Smooth muscle cell (in vitro differentiated cells): ENCODE measurements around the gene PRXL2B. TPM values are rescaled to one million over a fixed set of nuclear protein-coding genes. Genes with fewer than 3 reads are reported as not detected.

Experiments used
- DNase-seq: peaks from one replicate; lab custom pipeline; 2025; ENCODE audit not compliant: unreplicated experiment; lab: John Stamatoyannopoulos, UW
- H2AFZ ChIP-seq: fragments of 200-600 bp; sonication (generic); 2 replicates; pipeline ENCODE4 v1.6.0; 2016; ENCODE audit warnings: antibody characterized with exemption, low read depth, mild to moderate bottlenecking
- H3F3A ChIP-seq: fragments of 200-600 bp; sonication (generic); 2 replicates; pipeline ENCODE4 v1.6.0; 2017; ENCODE audit warnings: antibody characterized with exemption, low read depth
- H3K27ac ChIP-seq: fragments of 200-600 bp; sonication (generic); 2 replicates; pipeline ENCODE4 v1.5.1; 2016; ENCODE audit warnings: low read depth, mild to moderate bottlenecking
- H3K27me3 ChIP-seq: fragments of 200-600 bp; sonication (generic); 2 replicates; pipeline ENCODE4 v1.6.1; 2016; ENCODE audit warnings: low read depth, mild to moderate bottlenecking
- H3K36me3 ChIP-seq: fragments of 200-600 bp; sonication (generic); 2 replicates; pipeline ENCODE4 v1.5.1; 2016; ENCODE audit warnings: low read depth
- H3K4me1 ChIP-seq: fragments of 200-600 bp; sonication (generic); 2 replicates; pipeline ENCODE4 v1.5.1; 2016; ENCODE audit warnings: low read depth
- H3K4me2 ChIP-seq: fragments of 200-600 bp; sonication (generic); 2 replicates; pipeline ENCODE4 v1.6.0; 2016; ENCODE audit warnings: mild to moderate bottlenecking
- H3K4me3 ChIP-seq: fragments of 200-600 bp; sonication (generic); 2 replicates; pipeline ENCODE4 v1.5.1; 2016; ENCODE audit warnings: mild to moderate bottlenecking
- H3K79me2 ChIP-seq: fragments of 200-600 bp; sonication (generic); 2 replicates; pipeline ENCODE4 v1.6.0; 2016; ENCODE audit warnings: low read depth, mild to moderate bottlenecking
- H3K9ac ChIP-seq: fragments of 200-600 bp; sonication (generic); 2 replicates; pipeline ENCODE4 v1.6.0; 2016; ENCODE audit warnings: low read depth
- H3K9me3 ChIP-seq: fragments of 200-600 bp; sonication (generic); replicated peaks from 2 replicates; pipeline ENCODE4 v1.5.1; 2016; ENCODE audit warnings: low read depth
- H4K20me1 ChIP-seq: fragments of 200-600 bp; sonication (generic); 2 replicates; pipeline ENCODE4 v1.6.0; 2016; ENCODE audit warnings: low read depth
- CTCF ChIP-seq: fragments of 200-600 bp; sonication (generic); IDR thresholded peaks from 2 replicates; pipeline ENCODE4 v1.5.1; 2017; ENCODE audit warnings: borderline replicate concordance, mild to moderate bottlenecking, antibody characterized with exemption; ENCODE audit not compliant: insufficient read depth, poor library complexity, severe bottlenecking
- WGBS: methylation state at CpG from one replicate; pipeline ENCODE4 v1.1.7; 2016; ENCODE audit warnings: low lambda C conversion rate; 5-methylcytosine and 5-hydroxymethylcytosine counted together
- polyA plus RNA-seq: library from polyadenylated mRNA; unstranded; fragments of >200 nt; fragmentation: Nextera tagmentation; extraction: Ambion mirVana; gene quantifications from 2 replicates; pipeline ENCODE4 v1.2.1, GENCODE V29; 2016
- total RNA-seq: library from RNA; depleted of rRNA; stranded (reverse); fragments of >200 nt; gene quantifications from 2 replicates; pipeline ENCODE4 v1.2.3, GENCODE V29; 2014

The PRXL2B gene
- total and polyA plus RNA-seq, 2 experiments from 2014 or later = 18.4 to 27.4 TPM

- Histone ChIP-seq H3K27me3 (no peaks in the 10 kb centered on the region), H3K79me2 (no peaks in the 10 kb centered on the region), H3F3A (no peaks in the 10 kb centered on the region), H4K20me1 (no peaks in the 10 kb centered on the region), H2AFZ (no peak overlapping the region), H3K4me1 (peaks cover 8% of the 10 kb centered on the region), H3K4me2 (no peak overlapping the region), H3K36me3 (no peaks in the 10 kb centered on the region), H3K27ac (no peak overlapping the region), H3K9ac (no peak overlapping the region), H3K9me3 (no peaks in the 10 kb centered on the region), H3K4me3 (no peak overlapping the region)
- 89% methylated on average over 23 of the region's 24 CpGs for WGBS
- no peak for DNase-seq
- no peak for TF ChIP-seq CTCF
Observed at GRCh38 chr1:2556678-2557481, 29.7 kb upstream of the PRXL2B start.

GRCh38 chr1:2557482-2558400, 28.8 kb upstream of the PRXL2B start:
- H3K27ac ChIP-seq = no peak overlapping the region
- H3K4me2 ChIP-seq = no peak overlapping the region
- H3K27me3 ChIP-seq = no peaks in the 10 kb centered on the region
- peaks cover 8% of the 10 kb centered on the region for H3K4me1 ChIP-seq
- no peak overlapping the region for H3K4me3 ChIP-seq
- no peaks in the 10 kb centered on the region for H3K9me3 ChIP-seq
- no peak for DNase-seq
- no peaks in the 10 kb centered on the region for H3K79me2 ChIP-seq
- WGBS = 87% methylated on average over 30 of the region's 30 CpGs
- H3K36me3 ChIP-seq = no peaks in the 10 kb centered on the region
- no peak overlapping the region for H2AFZ ChIP-seq
- no peak overlapping the region for H3K9ac ChIP-seq
- TF ChIP-seq CTCF = no peak
- H3F3A ChIP-seq = no peaks in the 10 kb centered on the region
- no peaks in the 10 kb centered on the region for H4K20me1 ChIP-seq

- H3K9me3 ChIP-seq = no peaks in the 10 kb centered on the region
- H3K4me1 ChIP-seq = peaks cover 8% of the 10 kb centered on the region
- H3K79me2 ChIP-seq = no peaks in the 10 kb centered on the region
- no peaks in the 10 kb centered on the region for H3F3A ChIP-seq
- H3K9ac ChIP-seq = no peak overlapping the region
- no peak for TF ChIP-seq CTCF
- H3K36me3 ChIP-seq = no peaks in the 10 kb centered on the region
- H3K4me3 ChIP-seq = no peak overlapping the region
- WGBS = 87% methylated on average over 12 of the region's 12 CpGs
- H3K27me3 ChIP-seq = no peaks in the 10 kb centered on the region
- no peak overlapping the region for H3K27ac ChIP-seq
- no peak overlapping the region for H2AFZ ChIP-seq
- DNase-seq = no peak
- H3K4me2 ChIP-seq = no peak overlapping the region
- no peaks in the 10 kb centered on the region for H4K20me1 ChIP-seq
Observed at GRCh38 chr1:2558420-2558819, 28.2 kb upstream of the PRXL2B start.
